AG04449 (cell line): ENCODE data around the gene VCPKMT.

Source experiments
- CTCF ChIA-PET: fragments of 350-600 bp; formaldehyde crosslinking; extraction: SDS; loops from one replicate; lab custom pipeline; 2021; ENCODE audit warnings: antibody characterized with exemption; lab: Yijun Ruan, JAX
- POLR2A ChIA-PET: fragments of 400-600, 350-600 bp; formaldehyde crosslinking; extraction: SDS; loops from one replicate; lab custom pipeline; 2020; ENCODE audit warnings: antibody characterized with exemption, inconsistent platforms; lab: Yijun Ruan, JAX
- DNase-seq: peaks from one replicate; pipeline ENCODE4 v3.0.0-alpha.2; 2010; ENCODE audit warnings: low read depth, low spot score
- H3K4me3 ChIP-seq: 2 replicates; pipeline ENCODE4 v1.5.1; 2011; ENCODE audit warnings: low read depth, mild to moderate bottlenecking, control low read depth, low read length
- CTCF ChIP-seq: IDR thresholded peaks from one replicate; pipeline ENCODE4 v1.5.1; 2011; ENCODE audit warnings: mild to moderate bottlenecking, moderate library complexity, low read length, control low read depth, inconsistent platforms; ENCODE audit not compliant: insufficient read depth; ENCODE audit errors: missing control alignments

The VCPKMT gene

DNA sequence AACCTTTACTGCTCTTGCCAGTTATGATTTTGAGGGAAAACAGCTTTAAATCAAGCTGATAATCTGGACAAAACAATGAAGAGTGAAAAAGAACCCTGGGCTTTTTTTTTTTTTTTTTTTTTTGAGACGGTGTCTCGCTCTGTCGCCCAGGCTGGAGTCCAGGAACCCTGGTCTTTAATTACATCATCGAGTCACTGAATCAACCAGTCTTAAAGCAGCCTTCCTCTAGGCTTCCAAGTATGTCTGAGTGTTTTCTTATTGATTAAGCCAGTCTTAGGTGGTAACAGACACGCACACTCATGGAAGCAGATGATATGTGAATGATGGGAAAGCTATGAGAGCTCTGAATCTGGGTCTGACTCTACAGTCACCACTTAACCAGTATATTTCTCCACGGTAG is 5.9 kb upstream of the VCPKMT start:
- POLR2A ChIA-PET = no interaction called here
- no peak overlapping the region for H3K4me3 ChIP-seq
- no peak for DNase-seq
- TF ChIP-seq CTCF = no peak
- CTCF ChIA-PET = interaction anchor here (1.9 to 2.7 kb wide), 2 partner anchors 261 to 269 kb away, joined by 5 to 11 read pairs; partner anchors contain the start of gene NEMF

DNA sequence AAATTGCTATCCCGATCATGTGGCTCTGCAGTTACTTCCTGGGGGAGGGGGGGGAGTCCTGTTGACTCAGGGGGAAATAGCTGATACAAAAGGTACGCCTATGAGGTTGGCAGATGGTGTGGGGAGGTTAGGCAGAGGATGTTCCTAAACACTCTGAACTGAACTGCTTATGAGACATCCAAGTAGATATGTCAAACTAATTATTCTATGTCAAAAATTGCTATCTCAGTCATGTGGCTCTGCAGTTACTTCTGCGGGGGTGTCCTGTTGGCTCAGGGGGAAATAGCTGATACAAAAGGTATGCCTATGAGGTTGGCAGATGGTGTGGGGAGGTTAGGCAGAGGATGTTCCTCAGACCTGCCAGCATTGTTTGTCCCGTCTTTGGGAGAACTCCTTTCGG is 5.1 kb upstream of the VCPKMT start:
- H3K4me3 ChIP-seq = no peak overlapping the region
- DNase-seq = no peak
- TF ChIP-seq CTCF = no peak
- CTCF ChIA-PET = interaction anchor here (1.5 to 2.7 kb wide), 2 partner anchors 17 to 268 kb away, joined by 3 to 11 read pairs; partner anchors contain the start of gene NEMF
- POLR2A ChIA-PET = no interaction called here

GRCh38 chr14:50117456-50117855 is 1.1 kb upstream of the VCPKMT start:
- ChIA-PET CTCF (interaction anchor here (1.0 to 8.2 kb wide), 6 partner anchors 10 to 264 kb away, joined by 3 to 120 read pairs (median 4); no protein-coding TSS in a partner anchor), POLR2A (no interaction called here)
- TF ChIP-seq CTCF = no peak
- DNase-seq = no peak
- no peak overlapping the region for H3K4me3 ChIP-seq

DNA sequence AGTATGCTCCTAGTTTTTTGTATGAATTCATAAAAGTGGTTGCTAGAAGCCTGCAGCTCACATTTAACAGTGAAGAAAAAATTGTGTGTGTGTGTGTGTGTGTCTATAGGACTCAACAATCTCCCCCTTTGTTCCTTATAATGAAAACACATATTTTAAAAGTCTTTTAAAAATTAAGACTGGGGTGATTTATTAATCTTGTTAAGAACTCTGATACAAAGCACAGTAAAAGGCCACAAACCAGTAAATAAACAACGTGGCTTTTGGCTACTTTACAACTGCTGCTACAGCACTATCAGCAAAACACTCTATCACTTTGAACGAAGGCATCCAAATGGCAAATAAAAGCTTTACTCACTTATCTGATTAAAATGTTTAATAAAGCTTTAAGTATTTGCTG is 594 bp upstream of the VCPKMT start:
- H3K4me3 ChIP-seq = peak overlapping the region; percentile 34
- DNase-seq = no peak
- ChIA-PET POLR2A (interaction anchor here (1.2 kb wide), 2 partner anchors 263 to 264 kb away, joined by 3 to 4 read pairs; partner anchors contain the start of gene NEMF), CTCF (interaction anchor here (1.0 to 8.2 kb wide), 9 partner anchors 10 to 264 kb away, joined by 3 to 120 read pairs (median 4); partner anchors contain the start of gene NEMF)
- no peak for TF ChIP-seq CTCF

- no peak for DNase-seq
- ChIA-PET CTCF (interaction anchor here (1.0 to 8.2 kb wide), 5 partner anchors 9 to 261 kb away, joined by 3 to 120 read pairs (median 4); no protein-coding TSS in a partner anchor), POLR2A (no interaction called here)
- no peak for TF ChIP-seq CTCF
- no peak overlapping the region for H3K4me3 ChIP-seq
Measured at GRCh38 chr14:50113381-50114035, 2.9 kb downstream of the VCPKMT start.

DNA sequence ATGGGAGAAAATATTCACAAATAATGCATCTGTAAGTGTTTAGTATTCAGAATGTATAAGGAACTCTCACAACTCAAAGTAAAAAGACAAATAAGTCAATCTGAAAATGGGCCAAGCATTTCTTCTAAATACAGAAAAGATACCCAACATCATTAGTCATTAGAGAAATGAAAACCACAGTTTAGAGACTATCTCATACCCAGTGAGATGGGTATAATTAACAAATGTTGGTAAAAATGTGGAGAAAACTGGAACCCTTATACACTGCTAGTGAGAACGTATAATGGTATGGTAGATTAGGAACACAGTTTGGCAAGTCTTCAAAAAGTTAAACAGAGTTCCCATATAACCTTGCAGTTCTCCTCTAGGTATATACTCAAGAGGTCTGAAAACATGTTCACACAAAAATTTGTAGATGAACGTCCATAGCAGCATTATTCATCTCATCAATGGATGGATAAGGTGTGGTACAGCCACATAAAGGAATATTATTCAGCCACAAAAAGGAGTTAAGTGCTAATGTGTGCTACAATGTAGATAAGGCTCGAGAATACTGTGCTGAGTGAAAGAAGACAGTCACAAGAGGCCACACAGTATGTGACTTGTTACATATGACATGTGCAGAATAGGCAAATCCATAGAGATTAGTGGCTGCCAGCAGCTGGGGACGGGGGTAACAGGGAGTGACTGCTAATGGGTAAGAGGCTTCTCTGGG is 5.9 kb downstream of the VCPKMT start:
- no peak overlapping the region for H3K4me3 ChIP-seq
- no peak for DNase-seq
- CTCF ChIA-PET = interaction anchor here (0.9 to 8.2 kb wide), 2 partner anchors 248 to 257 kb away, joined by 3 to 120 read pairs; no protein-coding TSS in a partner anchor
- no peak for TF ChIP-seq CTCF
- POLR2A ChIA-PET = no interaction called here
